Pancreas (tissue), 10 donors: ENCODE data around the gene CTNND1. TPM values are rescaled to one million over a fixed set of nuclear protein-coding genes. Genes with fewer than 3 reads are reported as not detected.

Experiments
- ATAC-seq, 4 donors: fragments of 200-7000 bp; cut with Tn5 transposase; one replicate each; pipeline versions ENCODE4 v1.8.0 to v1.9.1; 2020; ENCODE audit warnings: mild to moderate bottlenecking in 4 of 4, moderate library complexity in 4 of 4
- DNase-seq, 6 donors: peaks; one replicate each; pipeline ENCODE4 v3.0.0-alpha.2; 2020
- FAIRE-seq: peaks from 2 replicates; lab custom pipeline; 2012; peaks lifted over from hg19 to GRCh38; lab: Jason Lieb, UNC
- H3K27ac ChIP-seq, 4 donors: fragments of 200-600 bp; sonication (generic); 1 replicate in 3 of 4; 2 replicates in 1 of 4; pipeline versions ENCODE4 v1.5.0 to v1.8.0; 2020
- H3K27me3 ChIP-seq, 4 donors: fragments of 200-600 bp; one replicate each; pipeline ENCODE4 v1.8.0; 2021
- H3K36me3 ChIP-seq, 3 donors: fragments of 200-600 bp; sonication (generic) in 1 of 3; one replicate each; pipeline versions ENCODE4 v1.5.0 to v1.8.0; 2020 to 2021
- H3K4me1 ChIP-seq, 3 donors: fragments of 200-600 bp; one replicate each; pipeline ENCODE4 v1.8.0; 2021
- H3K4me3 ChIP-seq, 4 donors: fragments of 200-600 bp; sonication (generic) in 2 of 4; one replicate each; pipeline versions ENCODE4 v1.5.0 to v1.8.0; 2020 to 2021
- H3K9me3 ChIP-seq, 4 donors: fragments of 200-600 bp; one replicate each; pipeline ENCODE4 v1.8.0; 2021
- WGBS, 2 donors: extraction: QIAGEN DNeasy Blood & Tissue Kit; methylation state at CpG; one replicate each; pipeline ENCODE4 v1.1.7; 2013; 5-methylcytosine and 5-hydroxymethylcytosine counted together
- intact Hi-C, 3 donors: fragments of 100-400 bp; cut with DNase I; formaldehyde crosslinking; loops; one replicate each; pipeline versions ENCODE4 v1.11.1 to v1.14.2; 2022
- polyA plus RNA-seq, 2 donors: library from polyadenylated mRNA; stranded (reverse); fragments of 200-250 nt; gene quantifications; one replicate each; pipeline ENCODE4 v1.2.3, GENCODE V29; 2013
- total RNA-seq, 6 donors: library from RNA; stranded (reverse); fragmentation: NEBNext Ultra II Directional in 4 of 6; extraction: Animal tissue kit (Norgen Biotek cat#: 25700) in 4 of 6; gene quantifications; one replicate each; pipeline versions ENCODE4 v1.2.1 to v1.2.4, GENCODE V29; 2021 to 2023
- TF ChIP-seq, protein P1 (sequence below), 4 donors: fragments of 200-600 bp; sonication (generic) in 3 of 4; IDR thresholded peaks; one replicate each; pipeline versions ENCODE4 v1.5.0 to v1.8.0; 2021; ENCODE audit warnings: antibody characterized with exemption in 4 of 4
- donor health status: healthy with polysubstance abuse.
- donor health status: DM: no; HTN: no; CAD: no; lungs with moderate emphysema.
- donor health status: DM: no; HTN: no; CAD: no.
- donor health status: control.
- donor health status: control.
- donor health status: Bipolar disorder and iron deficiency.
- donor health status: DM: yes; HTN: yes; CAD: no.
- donor health status: DM: no; HTN: no; CAD: no.
- donor health status: DM: no; HTN: no; CAD: no.
- donor health status: DM: yes; HTN: yes; CAD: no.

Gene CTNND1
- total and polyA plus RNA-seq, 8 donors: 42.7 to 203 (median 122) TPM

DNA sequence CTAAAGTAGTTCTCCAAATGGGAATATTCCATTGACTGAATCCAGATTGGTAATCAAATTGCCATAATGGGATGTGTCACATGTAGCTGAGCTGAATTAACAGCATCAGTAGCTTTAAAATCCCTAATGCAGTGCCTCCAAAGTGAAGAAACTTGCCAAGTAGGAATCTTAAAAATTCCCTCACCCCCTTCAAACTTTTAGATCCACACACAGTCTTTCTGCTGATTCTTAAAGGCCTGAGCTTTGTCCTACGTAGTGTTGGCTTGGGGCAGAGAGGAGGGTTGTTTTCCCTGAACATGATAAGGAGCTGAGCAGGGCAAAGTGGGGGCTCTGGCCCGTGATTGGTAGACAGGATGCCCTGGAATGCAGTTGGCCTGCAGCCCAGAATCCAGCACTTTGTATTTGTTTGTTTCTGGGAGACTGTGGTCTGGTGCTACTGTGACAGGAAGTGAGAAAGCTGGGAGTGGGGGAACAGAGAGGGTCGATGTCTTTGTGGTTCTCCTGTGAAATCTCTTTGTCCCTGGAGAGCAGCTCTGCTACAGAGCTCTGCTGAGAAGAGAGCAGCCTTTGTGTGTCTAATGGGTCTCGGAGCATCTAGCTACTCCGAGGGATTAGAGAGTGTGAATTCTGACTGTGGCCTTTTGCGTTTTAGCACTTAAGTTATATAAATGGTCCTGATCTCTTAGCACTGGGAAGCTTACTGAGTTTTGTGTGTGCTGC is 16.9 kb downstream of the CTNND1 start:
- Histone ChIP-seq H3K27me3 (no peaks in the 10 kb centered on the region), H3K36me3 (no peaks in the 10 kb centered on the region), H3K4me1 (peaks cover 77 to 98% (median 96%) of the 10 kb centered on the region in 3 donors), H3K4me3 (peak overlapping the region in 2 of 4 donors; percentile 8 to 18), H3K27ac (peak overlapping the region; percentile 58 to 85 (median 83)), H3K9me3 (no peaks in the 10 kb centered on the region)
- TF ChIP-seq, protein P1, sequence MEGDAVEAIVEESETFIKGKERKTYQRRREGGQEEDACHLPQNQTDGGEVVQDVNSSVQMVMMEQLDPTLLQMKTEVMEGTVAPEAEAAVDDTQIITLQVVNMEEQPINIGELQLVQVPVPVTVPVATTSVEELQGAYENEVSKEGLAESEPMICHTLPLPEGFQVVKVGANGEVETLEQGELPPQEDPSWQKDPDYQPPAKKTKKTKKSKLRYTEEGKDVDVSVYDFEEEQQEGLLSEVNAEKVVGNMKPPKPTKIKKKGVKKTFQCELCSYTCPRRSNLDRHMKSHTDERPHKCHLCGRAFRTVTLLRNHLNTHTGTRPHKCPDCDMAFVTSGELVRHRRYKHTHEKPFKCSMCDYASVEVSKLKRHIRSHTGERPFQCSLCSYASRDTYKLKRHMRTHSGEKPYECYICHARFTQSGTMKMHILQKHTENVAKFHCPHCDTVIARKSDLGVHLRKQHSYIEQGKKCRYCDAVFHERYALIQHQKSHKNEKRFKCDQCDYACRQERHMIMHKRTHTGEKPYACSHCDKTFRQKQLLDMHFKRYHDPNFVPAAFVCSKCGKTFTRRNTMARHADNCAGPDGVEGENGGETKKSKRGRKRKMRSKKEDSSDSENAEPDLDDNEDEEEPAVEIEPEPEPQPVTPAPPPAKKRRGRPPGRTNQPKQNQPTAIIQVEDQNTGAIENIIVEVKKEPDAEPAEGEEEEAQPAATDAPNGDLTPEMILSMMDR (IDR thresholded peaks at IDR 0.05): no peak
- intact Hi-C loops: no loop called here
- 2 to 5% methylated on average over 6 of the region's 6 CpGs for WGBS, 2 donors
- ATAC-seq (peak; percentile 76 to 82 (median 82)), FAIRE-seq (no peak), DNase-seq (peak; percentile 81 to 92 (median 90))

DNA sequence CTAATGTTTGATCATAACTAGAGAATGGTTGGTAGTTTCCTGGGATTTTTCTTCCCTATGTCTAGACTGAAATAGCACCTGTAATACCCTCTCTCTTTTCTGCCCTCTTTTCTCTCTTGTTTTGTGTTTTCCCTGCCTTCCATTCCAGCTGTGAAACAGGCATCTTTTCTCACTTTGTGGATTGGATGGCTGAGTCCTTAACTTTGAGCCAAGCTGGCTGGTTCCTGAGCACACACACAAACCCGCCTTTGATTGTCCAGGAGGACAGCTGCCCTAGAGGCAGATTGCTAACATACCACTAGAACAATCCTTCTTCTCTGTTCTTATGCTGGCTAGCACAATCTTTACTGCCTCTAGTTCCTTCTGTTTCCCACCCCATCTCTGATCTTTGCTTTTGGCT is 17.7 kb downstream of the CTNND1 start:
- Histone ChIP-seq H3K9me3 (no peaks in the 10 kb centered on the region), H3K4me3 (peak overlapping the region in 1 of 4 donors; percentile 18), H3K4me1 (peaks cover 80 to 96% (median 95%) of the 10 kb centered on the region in 3 donors), H3K27ac (peak overlapping the region; percentile 58 to 85 (median 83)), H3K36me3 (no peaks in the 10 kb centered on the region), H3K27me3 (no peaks in the 10 kb centered on the region)
- WGBS, 2 donors: 4 to 5% methylated on average over 1 of the region's 1 CpG
- intact Hi-C loops: no loop called here
- FAIRE-seq (no peak), ATAC-seq (peak; percentile 59 to 71 (median 65)), DNase-seq (peak in 3 of 6 donors; percentile 47 to 79 (median 60))
- TF ChIP-seq, protein P1 (IDR thresholded peaks at IDR 0.05): no peak

DNA sequence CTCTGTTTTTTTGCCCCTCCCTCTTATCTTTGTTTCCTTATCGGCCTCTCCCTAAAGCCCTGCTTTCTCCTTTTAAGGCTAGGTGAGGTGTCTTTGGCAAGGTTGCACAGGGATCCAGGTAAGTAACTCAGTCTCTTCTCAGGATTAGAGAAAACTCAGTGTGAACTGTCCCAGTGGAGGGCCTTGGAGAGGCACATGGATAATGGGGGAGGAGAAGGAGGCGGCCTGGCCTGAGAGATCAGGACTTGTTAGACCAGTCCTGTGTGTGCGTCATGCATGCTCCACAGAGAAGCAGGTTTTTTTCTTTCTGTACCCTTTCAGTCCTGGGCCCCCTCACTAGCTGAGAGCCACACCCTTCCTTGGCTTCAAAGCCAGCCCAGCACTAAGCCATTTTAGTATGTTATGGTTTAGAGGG is 19.9 kb downstream of the CTNND1 start:
- intact Hi-C loops: no loop called here
- Histone ChIP-seq H3K9me3 (no peaks in the 10 kb centered on the region), H3K36me3 (no peaks in the 10 kb centered on the region), H3K4me3 (no peak overlapping the region), H3K4me1 (peaks cover 72 to 83% (median 73%) of the 10 kb centered on the region in 3 donors), H3K27me3 (no peaks in the 10 kb centered on the region), H3K27ac (peak overlapping the region; percentile 42 to 85 (median 66))
- ATAC-seq: peak; percentile 74 to 83 (median 80)
- DNase-seq: peak; percentile 72 to 89 (median 82)
- WGBS, 2 donors: 16 to 18% methylated on average over 3 of the region's 3 CpGs
- TF ChIP-seq, protein P1 (IDR thresholded peaks at IDR 0.05): no peak
- FAIRE-seq: no peak

DNA sequence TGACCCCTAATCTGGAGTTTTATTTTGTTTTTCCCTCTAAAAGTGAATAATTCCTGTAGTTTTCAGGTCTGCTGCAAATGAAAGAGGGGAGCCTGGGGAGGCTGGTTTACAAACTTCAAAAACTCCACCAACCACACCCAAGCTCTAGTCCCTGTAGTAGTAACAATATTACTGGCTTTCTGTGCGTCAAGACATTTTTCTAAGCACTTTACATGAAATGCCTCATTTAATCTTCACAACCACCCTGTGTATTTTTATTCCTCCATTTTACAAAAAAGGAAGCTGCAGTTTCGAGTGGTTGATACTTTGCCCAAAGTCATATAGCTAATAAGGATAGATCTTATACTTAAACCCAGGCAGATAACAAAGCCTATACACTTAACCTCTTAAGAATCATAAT is 23.5 kb downstream of the CTNND1 start:
- H3K27me3 ChIP-seq: no peaks in the 10 kb centered on the region
- intact Hi-C loops: no loop called here
- H3K27ac ChIP-seq: no peak overlapping the region
- H3K4me1 ChIP-seq: peaks cover 45 to 76% (median 66%) of the 10 kb centered on the region in 3 donors
- no peak for ATAC-seq
- H3K36me3 ChIP-seq: no peaks in the 10 kb centered on the region
- no peaks in the 10 kb centered on the region for H3K9me3 ChIP-seq
- WGBS, 2 donors: 86 to 88% methylated on average over 2 of the region's 2 CpGs
- no peak overlapping the region for H3K4me3 ChIP-seq
- TF ChIP-seq, protein P1 (IDR thresholded peaks at IDR 0.05): no peak
- DNase-seq: no peak
- no peak for FAIRE-seq

DNA sequence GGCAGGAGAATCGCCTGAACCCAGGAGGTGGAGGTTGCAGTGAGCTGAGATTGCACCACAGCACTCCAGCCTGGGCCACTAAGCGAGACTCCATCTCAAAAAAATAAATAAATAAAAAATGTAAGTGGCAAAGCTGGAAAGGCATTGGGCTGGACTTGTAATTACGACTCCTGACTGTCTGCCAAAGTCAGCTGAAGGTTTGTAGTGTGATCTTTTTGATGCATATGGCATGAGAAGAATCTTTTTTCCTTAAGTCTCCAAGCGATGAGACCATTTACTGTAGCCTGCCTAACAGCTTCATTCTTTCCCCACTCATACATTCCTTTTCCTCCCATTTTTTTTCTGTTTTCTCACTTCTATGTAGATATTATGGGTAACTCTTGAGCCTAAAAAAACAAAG is 24.8 kb downstream of the CTNND1 start:
- H3K27me3 ChIP-seq: no peaks in the 10 kb centered on the region
- H3K4me1 ChIP-seq: peaks cover 31 to 67% (median 53%) of the 10 kb centered on the region in 3 donors
- WGBS, 2 donors: 78 to 83% methylated on average over 4 of the region's 4 CpGs
- H3K9me3 ChIP-seq: no peaks in the 10 kb centered on the region
- TF ChIP-seq, protein P1 (IDR thresholded peaks at IDR 0.05): no peak
- peaks cover 0 to under 1% (median 0%) of the 10 kb centered on the region in 3 donors for H3K36me3 ChIP-seq
- intact Hi-C loops: no loop called here
- DNase-seq (no peak), FAIRE-seq (no peak), ATAC-seq (no peak)
- no peak overlapping the region for H3K4me3 ChIP-seq
- no peak overlapping the region for H3K27ac ChIP-seq
